ENCODE measurements around the gene TIMP3. TPM values are rescaled to one million over a fixed set of nuclear protein-coding genes. Genes with fewer than 3 reads are reported as not detected.

Gene TIMP3
- total RNA-seq, 2 donors from 2014 or later, result 434 to 484 TPM

DNA sequence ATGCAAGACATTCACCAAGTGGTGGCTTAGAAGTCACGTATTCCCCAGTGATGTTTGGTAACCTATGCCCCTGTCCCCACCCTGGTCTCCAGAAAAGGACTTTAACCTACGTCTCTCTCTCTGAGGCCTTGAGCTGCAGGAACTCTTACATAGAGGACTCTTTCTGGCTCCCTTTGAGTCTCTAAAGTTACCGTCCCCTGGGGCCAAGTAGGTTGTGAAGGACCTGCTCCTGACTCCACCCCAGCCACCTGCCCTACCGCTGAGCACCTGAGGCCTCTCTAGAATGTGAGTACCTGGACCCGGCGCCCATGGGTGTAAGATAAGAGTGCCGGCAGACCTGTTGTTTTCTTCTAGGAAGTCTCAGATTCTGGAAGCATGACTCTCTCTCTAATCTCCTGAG lies 95.4 kb downstream of the TIMP3 start:
- ATAC-seq (no peak), DNase-seq (no peak)
- intact Hi-C loops (cut with DNase I), result no loop called here

GRCh38 chr22:32897400-32897799 lies 95.9 kb downstream of the TIMP3 start:
- DNase-seq (no peak), ATAC-seq (no peak)
- intact Hi-C loops (cut with DNase I), result no loop called here

- DNase-seq, result no peak
- no peak for ATAC-seq
- intact Hi-C loops (cut with DNase I), result no loop called here
Observed at GRCh38 chr22:32900886-32901635, 99.6 kb downstream of the TIMP3 start.

DNA sequence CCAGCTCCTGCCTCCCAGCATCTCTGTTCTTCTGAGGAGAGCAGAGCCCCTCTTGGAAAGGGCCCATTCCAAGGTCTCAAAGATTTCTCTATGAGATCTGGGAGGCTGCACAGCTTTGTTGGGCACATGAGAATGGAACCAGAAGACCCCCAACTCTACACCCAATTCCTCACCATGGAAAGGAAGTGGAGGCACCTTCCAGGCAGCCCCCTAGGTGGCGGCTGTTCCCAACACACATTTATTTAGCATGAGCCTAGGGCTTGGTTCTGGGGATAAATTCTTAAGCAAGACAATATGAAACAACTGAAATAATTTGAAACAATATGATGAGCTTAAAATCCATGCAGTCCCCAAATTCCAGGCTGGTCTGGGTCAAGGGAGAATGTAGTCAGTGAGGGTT lies 100.4 kb downstream of the TIMP3 start:
- intact Hi-C loops (cut with DNase I), result no loop called here
- ATAC-seq (no peak), DNase-seq (no peak)

- intact Hi-C loops (cut with DNase I), result no loop called here
- ATAC-seq (no peak), DNase-seq (no peak)
Observed at GRCh38 chr22:32903507-32903906, 102.0 kb downstream of the TIMP3 start.

DNA sequence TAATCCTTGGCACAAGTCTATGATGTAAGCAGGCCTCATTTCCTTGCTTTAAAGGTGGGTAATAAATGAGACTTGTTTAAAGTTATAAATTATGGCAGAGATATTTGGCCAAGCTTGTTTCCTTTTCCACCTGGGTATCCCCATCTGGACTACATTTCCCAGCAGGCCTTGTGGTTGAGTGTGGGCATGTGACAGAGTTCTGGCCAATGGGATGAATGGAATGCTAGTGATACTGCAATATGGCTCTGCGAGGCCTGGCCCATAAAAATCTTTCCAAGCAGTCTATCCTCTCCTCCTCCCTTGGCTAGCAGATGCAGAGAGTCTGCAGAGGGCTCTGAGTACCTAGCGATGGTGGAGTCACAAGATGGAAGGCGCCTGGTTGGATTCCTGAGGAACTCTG lies 102.5 kb downstream of the TIMP3 start:
- intact Hi-C loops (cut with DNase I), result no loop called here
- DNase-seq (no peak), ATAC-seq (peak; percentile 82 to 84)

DNA sequence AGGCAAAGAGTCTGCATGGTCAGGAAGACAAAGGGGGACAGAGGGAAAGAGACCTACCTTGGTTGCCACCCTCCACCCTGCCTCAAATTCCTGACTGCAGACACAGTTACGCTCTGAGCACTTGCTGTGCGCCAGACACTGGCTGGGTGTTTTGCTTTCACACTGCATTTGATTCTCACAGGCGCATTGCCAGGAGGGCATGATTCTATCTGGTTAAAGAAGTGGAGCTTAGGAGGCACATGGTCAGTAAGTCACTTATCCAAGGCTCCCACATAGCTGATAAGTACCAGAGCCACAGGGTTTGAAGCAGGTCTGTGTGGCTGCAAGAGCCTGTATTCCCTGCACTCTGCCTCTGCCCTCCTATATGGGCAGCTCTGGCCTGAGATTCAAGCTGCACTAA lies 103.9 kb downstream of the TIMP3 start:
- intact Hi-C loops (cut with DNase I), result no loop called here
- peak; percentile 42 to 73 for ATAC-seq

DNA sequence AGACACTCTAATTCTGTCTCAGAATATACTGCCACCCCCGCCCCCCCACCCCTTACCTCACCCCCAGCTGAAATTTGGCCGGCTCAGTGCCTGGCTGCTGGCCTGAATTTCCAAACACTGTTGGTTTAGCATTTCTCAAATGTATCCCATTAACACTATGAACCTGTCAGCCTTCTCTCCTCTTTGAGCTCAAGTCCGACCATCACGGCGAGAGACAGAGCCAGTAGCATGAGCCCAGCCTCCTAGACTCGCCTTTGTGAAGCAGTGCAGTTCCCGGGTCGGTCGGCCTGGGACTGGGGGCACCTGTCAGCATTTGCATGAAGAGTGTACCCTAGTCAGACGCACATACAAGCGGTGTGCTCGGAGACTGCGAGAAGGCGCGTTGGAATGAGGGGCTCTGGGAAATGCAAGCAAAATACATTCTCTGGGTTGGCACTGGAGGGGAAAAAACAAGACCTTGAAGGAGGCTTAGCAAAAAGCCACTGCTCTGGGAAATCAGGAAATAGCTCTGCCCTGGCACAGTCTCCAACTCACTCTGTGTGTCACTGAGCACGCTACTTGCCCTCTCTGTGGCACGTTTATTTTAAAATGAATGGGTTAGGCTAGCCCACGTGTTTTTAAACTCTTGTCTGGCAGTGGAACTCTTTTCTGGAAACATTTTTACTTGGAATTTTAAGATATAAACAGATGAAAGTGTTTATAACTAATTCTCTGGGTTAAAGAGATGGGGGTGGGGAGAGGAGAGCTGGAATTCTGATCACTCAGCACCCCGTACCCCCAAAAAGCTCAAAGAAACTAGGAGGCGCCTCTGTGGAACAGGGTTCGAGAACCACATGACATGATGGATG lies 108.3 kb downstream of the TIMP3 start:
- DNase-seq (no peak), ATAC-seq (peak in 1 of 2 donors; percentile 53)
- intact Hi-C loops (cut with DNase I), result no loop called here

More for the DNA sequence above, 103.9 kb downstream of the TIMP3 start:
- DNase-seq, result peak; percentile 43

- ATAC-seq (no peak), DNase-seq (no peak)
- intact Hi-C loops (cut with DNase I), result no loop called here
Observed at GRCh38 chr22:32910429-32910772, 108.9 kb downstream of the TIMP3 start.

- DNase-seq (no peak), ATAC-seq (no peak)
- intact Hi-C loops (cut with DNase I), result no loop called here
Observed at GRCh38 chr22:32911503-32911902, 110.0 kb downstream of the TIMP3 start.
